ENCODE data around the gene CAMSAP2. TPM values are rescaled to one million over a fixed set of nuclear protein-coding genes. Genes with fewer than 3 reads are reported as not detected.

CAMSAP2 gene
- total and polyA plus RNA-seq, 5 donors, result 6.9 to 39.5 (median 36.0) TPM

- DNase-seq, result no peak
- H3K4me1 ChIP-seq (ENCODE audit: control insufficient read depth, insufficient read depth, low read length), result no peaks in the 10 kb centered on the region
- intact Hi-C loops (cut with DNase I), result no loop called here
- H3K4me3 ChIP-seq (ENCODE audit: low read length), result no peak overlapping the region
- H3K27ac ChIP-seq (ENCODE audit: low read length), result no peak overlapping the region
- H3K9me3 ChIP-seq (ENCODE audit: control insufficient read depth, low read length), result no peaks in the 10 kb centered on the region
- H3K27me3 ChIP-seq (ENCODE audit: control insufficient read depth, insufficient read depth), result no peaks in the 10 kb centered on the region
- ATAC-seq, result no peak
These were observed 111.9 kb downstream of the CAMSAP2 start for GRCh38 chr1:200850554-200850953.

GRCh38 chr1:200856716-200857357 is 118.1 kb downstream of the CAMSAP2 start:
- Histone ChIP-seq H3K27ac (ENCODE audit: low read length) (no peak overlapping the region), H3K27me3 (ENCODE audit: control insufficient read depth, insufficient read depth) (no peaks in the 10 kb centered on the region), H3K4me1 (ENCODE audit: control insufficient read depth, insufficient read depth, low read length) (no peaks in the 10 kb centered on the region), H3K4me3 (ENCODE audit: low read length) (no peak overlapping the region), H3K9me3 (ENCODE audit: control insufficient read depth, low read length) (no peaks in the 10 kb centered on the region)
- 54% methylated on average over 2 of the region's 2 CpGs for WGBS
- intact Hi-C loops (cut with DNase I), result no loop called here
- ATAC-seq (peak; percentile 36 to 55), DNase-seq (no peak)

- intact Hi-C loops (cut with DNase I), result no loop called here
- no peaks in the 10 kb centered on the region for H3K27me3 ChIP-seq (ENCODE audit: control insufficient read depth, insufficient read depth)
- 81% methylated on average over 1 of the region's 1 CpG for WGBS
- ATAC-seq (no peak), DNase-seq (no peak)
- no peaks in the 10 kb centered on the region for H3K9me3 ChIP-seq (ENCODE audit: control insufficient read depth, low read length)
- H3K4me3 ChIP-seq (ENCODE audit: low read length), result no peak overlapping the region
- H3K27ac ChIP-seq (ENCODE audit: low read length), result no peak overlapping the region
- H3K4me1 ChIP-seq (ENCODE audit: control insufficient read depth, insufficient read depth, low read length), result no peaks in the 10 kb centered on the region
These were observed 119.1 kb downstream of the CAMSAP2 start for GRCh38 chr1:200857804-200858203.

DNA sequence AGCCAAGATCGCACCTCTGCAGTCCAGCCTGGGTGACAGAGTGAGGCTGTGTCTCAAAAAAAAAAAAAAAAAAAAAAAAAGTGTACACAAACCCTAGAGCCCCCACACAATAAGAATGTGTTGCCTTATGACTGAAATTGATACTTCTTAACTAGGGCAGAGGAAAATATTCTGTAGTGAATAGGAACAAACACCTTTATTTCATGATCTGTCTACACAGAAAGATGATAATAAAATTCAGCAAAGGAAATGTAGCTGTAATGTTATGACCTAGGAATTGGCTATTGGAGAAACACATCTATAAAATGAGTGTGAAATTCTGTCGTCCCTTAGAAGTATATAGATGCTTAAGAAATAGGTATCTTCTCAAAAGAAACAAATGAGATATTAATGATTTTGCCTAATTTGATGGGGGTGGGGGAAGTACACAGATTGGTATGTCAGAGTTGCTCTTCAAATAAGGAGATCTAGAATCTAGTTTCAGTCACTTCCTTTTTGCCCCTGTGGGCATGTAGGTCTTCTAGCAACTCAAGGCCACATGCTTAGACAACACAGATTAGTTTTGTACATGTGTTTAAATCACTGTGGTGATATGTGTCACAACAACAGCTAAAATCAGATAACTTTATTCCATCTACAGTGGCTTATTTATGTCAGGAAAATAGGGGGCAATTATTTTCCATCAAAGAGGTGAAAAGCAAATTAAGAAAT is 123.4 kb downstream of the CAMSAP2 start:
- ATAC-seq (no peak), DNase-seq (no peak)
- H3K4me3 ChIP-seq (ENCODE audit: low read length), result no peak overlapping the region
- H3K4me1 ChIP-seq (ENCODE audit: control insufficient read depth, insufficient read depth, low read length), result no peaks in the 10 kb centered on the region
- H3K27ac ChIP-seq (ENCODE audit: low read length), result no peak overlapping the region
- H3K9me3 ChIP-seq (ENCODE audit: control insufficient read depth, low read length), result no peaks in the 10 kb centered on the region
- 92% methylated on average over 2 of the region's 2 CpGs for WGBS
- intact Hi-C loops (cut with DNase I), result no loop called here
- H3K27me3 ChIP-seq (ENCODE audit: control insufficient read depth, insufficient read depth), result no peaks in the 10 kb centered on the region

DNA sequence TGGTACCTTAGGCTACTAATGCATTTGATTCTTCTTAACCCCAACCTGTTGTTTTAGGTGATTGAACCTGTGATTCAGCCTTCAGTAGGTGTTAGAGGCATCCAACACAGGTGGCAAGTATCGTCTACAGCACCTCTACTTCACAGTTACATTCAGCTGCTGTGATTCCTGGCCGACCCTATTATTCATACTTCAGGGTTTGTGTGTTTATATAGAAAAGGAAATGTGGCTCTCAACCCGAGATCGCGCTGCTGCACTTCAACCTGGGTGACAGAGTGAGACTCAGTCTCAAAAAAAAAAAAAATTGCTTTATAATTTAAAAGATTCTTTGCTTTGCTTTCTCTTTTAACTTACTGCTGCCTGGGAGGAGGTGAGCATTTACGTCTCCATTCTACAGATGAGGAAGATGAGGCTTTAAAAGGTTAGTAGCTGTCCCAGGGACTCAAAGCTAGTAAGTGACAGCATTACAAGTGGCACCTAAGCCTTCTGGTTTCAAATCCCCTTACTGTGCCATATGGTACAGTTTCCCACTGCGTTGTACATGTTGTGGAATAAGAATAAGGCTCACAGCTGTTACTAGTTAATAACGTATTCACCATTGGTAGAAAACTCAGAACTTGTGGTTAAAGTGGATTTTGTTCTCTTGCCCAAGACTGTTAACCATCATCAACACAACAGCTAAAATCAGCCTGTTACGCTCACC is 124.2 kb downstream of the CAMSAP2 start:
- no peak overlapping the region for H3K4me3 ChIP-seq (ENCODE audit: low read length)
- no peaks in the 10 kb centered on the region for H3K9me3 ChIP-seq (ENCODE audit: control insufficient read depth, low read length)
- ATAC-seq, result no peak
- WGBS, result 93% methylated on average over 9 of the region's 9 CpGs
- no peaks in the 10 kb centered on the region for H3K27me3 ChIP-seq (ENCODE audit: control insufficient read depth, insufficient read depth)
- H3K27ac ChIP-seq (ENCODE audit: low read length), result no peak overlapping the region
- no peaks in the 10 kb centered on the region for H3K4me1 ChIP-seq (ENCODE audit: control insufficient read depth, insufficient read depth, low read length)
- DNase-seq, result no peak
- intact Hi-C loops (cut with DNase I), result no loop called here

GRCh38 chr1:200866116-200866515 is 127.4 kb downstream of the CAMSAP2 start:
- Histone ChIP-seq H3K27me3 (ENCODE audit: control insufficient read depth, insufficient read depth) (no peaks in the 10 kb centered on the region), H3K4me1 (ENCODE audit: control insufficient read depth, insufficient read depth, low read length) (no peaks in the 10 kb centered on the region), H3K27ac (ENCODE audit: low read length) (no peak overlapping the region), H3K9me3 (ENCODE audit: control insufficient read depth, low read length) (no peaks in the 10 kb centered on the region), H3K4me3 (ENCODE audit: low read length) (no peak overlapping the region)
- WGBS, result 76% methylated on average over 3 of the region's 3 CpGs
- ATAC-seq (no peak), DNase-seq (no peak)
- intact Hi-C loops (cut with DNase I), result no loop called here

DNA sequence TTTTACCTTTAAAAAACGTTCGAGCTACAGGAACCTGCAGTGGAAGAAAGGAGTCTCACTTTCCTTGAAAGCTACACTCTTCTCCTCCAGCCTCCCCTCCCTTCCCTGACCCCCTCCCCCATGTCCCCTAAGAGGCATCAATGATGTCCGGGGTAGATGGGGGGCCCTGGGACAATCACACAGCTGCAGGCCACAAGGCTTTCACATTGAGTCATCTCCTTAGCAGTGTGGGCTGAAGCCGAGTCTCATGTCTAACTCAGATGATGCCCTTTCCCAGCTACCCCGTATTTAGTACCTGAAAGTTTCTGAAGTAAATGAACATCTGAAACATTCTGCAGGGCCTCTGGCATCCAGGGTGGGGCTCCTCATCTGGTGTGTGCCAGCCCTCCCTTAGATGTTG is 127.8 kb downstream of the CAMSAP2 start:
- 37% methylated on average over 5 of the region's 5 CpGs for WGBS
- intact Hi-C loops (cut with DNase I), result no loop called here
- H3K4me3 ChIP-seq (ENCODE audit: low read length), result no peak overlapping the region
- no peaks in the 10 kb centered on the region for H3K27me3 ChIP-seq (ENCODE audit: control insufficient read depth, insufficient read depth)
- ATAC-seq, result peak in 1 of 2 donors; percentile 26
- no peaks in the 10 kb centered on the region for H3K9me3 ChIP-seq (ENCODE audit: control insufficient read depth, low read length)
- H3K4me1 ChIP-seq (ENCODE audit: control insufficient read depth, insufficient read depth, low read length), result no peaks in the 10 kb centered on the region
- no peak for DNase-seq
- H3K27ac ChIP-seq (ENCODE audit: low read length), result no peak overlapping the region

DNA sequence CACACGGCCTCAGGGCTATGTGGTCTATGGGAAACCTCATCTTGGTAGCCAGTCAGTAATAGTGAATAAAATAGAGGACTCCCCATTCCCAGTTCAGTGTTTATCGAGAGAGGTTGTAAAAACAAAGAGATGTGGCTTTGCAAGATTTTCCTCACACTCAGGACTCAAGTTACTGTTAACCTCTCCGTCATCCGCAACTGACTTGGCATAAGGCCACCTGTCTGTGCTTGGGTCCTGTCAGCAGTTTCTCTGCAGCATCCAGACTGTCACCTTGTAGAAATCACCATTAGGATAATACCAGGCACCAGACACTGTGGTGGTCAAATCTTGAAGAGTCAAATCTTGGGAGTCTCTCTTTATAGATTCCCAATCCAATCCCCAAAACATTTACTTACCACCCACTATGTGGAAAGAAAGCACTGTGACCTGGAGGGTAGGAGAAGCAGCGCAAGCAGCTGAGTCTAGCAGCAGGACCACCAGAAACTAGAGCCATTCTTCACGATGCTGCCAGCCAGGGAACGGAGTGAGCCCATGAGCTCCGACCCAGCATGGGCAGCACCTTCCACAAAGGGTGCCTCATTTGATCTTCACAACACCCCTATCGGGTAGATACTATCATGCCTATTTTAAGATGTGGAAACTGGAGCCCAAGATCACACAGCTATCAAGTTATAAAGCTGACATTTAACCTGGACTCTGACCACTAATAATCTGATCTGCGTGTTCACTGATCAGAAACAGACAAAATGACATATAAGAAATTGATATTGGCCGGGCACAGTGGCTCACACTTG is 128.5 kb downstream of the CAMSAP2 start:
- peak; percentile 23 to 55 for ATAC-seq
- WGBS, result 37% methylated on average over 11 of the region's 11 CpGs
- Histone ChIP-seq H3K4me3 (ENCODE audit: low read length) (no peak overlapping the region), H3K9me3 (ENCODE audit: control insufficient read depth, low read length) (no peaks in the 10 kb centered on the region), H3K27me3 (ENCODE audit: control insufficient read depth, insufficient read depth) (no peaks in the 10 kb centered on the region), H3K4me1 (ENCODE audit: control insufficient read depth, insufficient read depth, low read length) (no peaks in the 10 kb centered on the region), H3K27ac (ENCODE audit: low read length) (no peak overlapping the region)
- intact Hi-C loops (cut with DNase I), result no loop called here
- DNase-seq, result no peak

- no peaks in the 10 kb centered on the region for H3K9me3 ChIP-seq (ENCODE audit: control insufficient read depth, low read length)
- H3K27ac ChIP-seq (ENCODE audit: low read length), result no peak overlapping the region
- intact Hi-C loops (cut with DNase I), result no loop called here
- no peaks in the 10 kb centered on the region for H3K27me3 ChIP-seq (ENCODE audit: control insufficient read depth, insufficient read depth)
- H3K4me3 ChIP-seq (ENCODE audit: low read length), result no peak overlapping the region
- H3K4me1 ChIP-seq (ENCODE audit: control insufficient read depth, insufficient read depth, low read length), result peaks cover 5% of the 10 kb centered on the region
- ATAC-seq (no peak), DNase-seq (no peak)
- 73% methylated on average over 5 of the region's 5 CpGs for WGBS
These were observed 130.7 kb downstream of the CAMSAP2 start for GRCh38 chr1:200869376-200869752.

GRCh38 chr1:200869753-200870391 is 131.2 kb downstream of the CAMSAP2 start:
- DNase-seq (no peak), ATAC-seq (no peak)
- H3K27ac ChIP-seq (ENCODE audit: low read length), result no peak overlapping the region
- H3K9me3 ChIP-seq (ENCODE audit: control insufficient read depth, low read length), result no peaks in the 10 kb centered on the region
- WGBS, result 88% methylated on average over 9 of the region's 9 CpGs
- intact Hi-C loops (cut with DNase I), result no loop called here
- H3K4me3 ChIP-seq (ENCODE audit: low read length), result no peak overlapping the region
- H3K27me3 ChIP-seq (ENCODE audit: control insufficient read depth, insufficient read depth), result no peaks in the 10 kb centered on the region
- H3K4me1 ChIP-seq (ENCODE audit: control insufficient read depth, insufficient read depth, low read length), result peaks cover 5% of the 10 kb centered on the region
